Stimulated activated CD8-positive, alpha-beta memory T cell treated with anti-CD3 and anti-CD28 coated beads, Interleukin-7, amount 100 ng/mL, for 24 hours (primary cell): Measurements from ENCODE around the gene SYNDIG1.

Source experiments
- DNase-seq: peaks from one replicate; pipeline ENCODE4 v3.0.0-alpha.2; 2020; ENCODE audit warnings: low read depth

SYNDIG1 gene

DNA sequence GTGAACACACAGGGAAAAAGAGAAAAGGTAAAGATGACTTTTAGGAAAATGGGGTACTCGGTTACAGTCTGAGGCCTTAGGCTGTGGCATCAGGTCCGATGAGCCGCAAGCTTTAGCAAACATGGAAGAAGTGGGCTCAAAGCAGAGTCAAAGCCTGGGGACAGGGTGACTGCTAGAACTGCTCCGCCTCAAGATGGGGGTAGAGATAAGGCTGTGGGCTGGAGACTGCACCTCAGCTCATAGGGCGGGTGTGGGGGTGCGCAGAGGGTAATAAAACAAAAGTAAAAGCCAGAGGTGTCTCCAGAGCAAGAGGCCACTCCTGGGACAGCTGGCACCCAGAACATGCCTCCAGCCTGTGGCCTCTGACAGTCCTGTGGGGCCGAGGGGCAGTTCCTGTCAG lies 21.3 kb upstream of the SYNDIG1 start:
- DNase-seq = no peak

- no peak for DNase-seq
Measured at GRCh38 chr20:24449026-24449720, 20.3 kb upstream of the SYNDIG1 start.

GRCh38 chr20:24450177-24450576 lies 19.3 kb upstream of the SYNDIG1 start:
- DNase-seq = no peak

DNA sequence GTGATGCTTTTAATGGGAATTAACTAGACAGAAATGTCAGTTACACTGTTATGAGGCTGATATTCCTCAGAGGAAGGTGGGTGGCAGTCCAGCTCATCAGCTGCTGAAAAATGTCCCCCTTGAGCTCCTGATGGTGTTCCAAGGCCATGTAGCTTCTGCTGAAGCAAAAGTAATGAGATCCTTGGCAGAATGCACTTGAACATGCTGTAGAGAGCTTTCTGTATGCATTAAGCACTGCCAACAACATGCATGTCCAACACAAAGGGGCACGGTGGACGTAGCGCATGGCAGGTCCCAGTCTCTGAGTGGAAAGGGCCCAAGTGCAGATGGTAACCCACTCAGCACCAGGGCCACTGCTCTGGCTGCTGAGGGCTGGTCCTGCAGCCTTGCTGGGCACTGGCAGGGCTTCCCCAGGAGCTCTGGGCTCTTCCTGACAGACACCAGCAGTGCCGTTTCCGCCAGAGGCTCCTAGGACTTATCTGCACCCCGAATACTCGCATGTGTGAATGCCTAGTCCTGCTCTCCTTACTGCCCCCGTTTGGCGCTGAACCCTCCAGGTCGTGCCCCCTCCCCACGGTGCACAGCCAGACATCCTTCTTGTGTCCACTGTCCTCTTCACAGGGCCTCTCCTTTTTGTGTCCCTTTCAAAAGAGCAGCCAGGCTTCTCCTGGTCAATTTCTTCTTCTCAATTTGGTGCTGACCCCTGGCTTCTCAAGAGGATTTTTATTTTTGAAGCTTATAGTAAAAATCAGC lies 18.6 kb upstream of the SYNDIG1 start:
- no peak for DNase-seq

DNA sequence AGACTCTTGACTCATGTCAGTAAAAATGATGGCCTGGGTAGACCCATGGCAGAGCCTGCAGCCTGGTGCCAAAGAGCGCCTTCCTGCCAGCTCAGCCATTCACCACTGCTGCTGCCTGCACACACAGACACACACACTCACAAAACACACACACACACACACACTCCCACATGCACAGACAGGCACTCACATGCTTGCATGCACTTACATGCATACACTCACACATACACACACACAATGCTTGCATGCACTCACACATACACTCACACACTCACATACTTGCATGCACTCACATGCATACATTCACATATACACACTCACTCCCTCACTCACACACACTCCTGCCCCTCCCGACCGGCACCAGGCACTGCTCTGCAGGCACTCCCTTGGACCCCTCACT lies 18.0 kb upstream of the SYNDIG1 start:
- DNase-seq = no peak

GRCh38 chr20:24452016-24452415 lies 17.4 kb upstream of the SYNDIG1 start:
- DNase-seq = no peak

- DNase-seq = no peak
Measured at GRCh38 chr20:24452498-24453127, 16.8 kb upstream of the SYNDIG1 start.

DNA sequence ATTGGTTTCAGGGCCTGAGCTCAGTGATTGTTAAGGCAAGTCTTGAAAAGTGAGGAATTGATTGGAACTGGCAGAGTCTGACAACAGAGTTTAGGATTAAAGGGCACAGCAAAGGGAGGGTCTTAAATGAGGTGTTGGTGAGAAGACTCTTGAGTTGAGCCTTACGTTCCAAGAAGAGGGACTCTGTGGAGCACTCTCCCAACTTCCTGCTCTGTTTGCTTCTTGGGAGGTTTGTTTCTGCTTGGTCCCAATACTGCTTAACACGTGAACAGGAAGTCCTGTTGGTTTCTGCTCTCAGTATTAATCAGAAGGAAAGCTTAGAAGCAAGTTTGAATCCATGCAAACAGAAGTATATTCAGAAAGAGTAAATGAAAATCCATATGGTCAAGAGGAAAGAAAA lies 15.6 kb upstream of the SYNDIG1 start:
- DNase-seq = no peak

DNA sequence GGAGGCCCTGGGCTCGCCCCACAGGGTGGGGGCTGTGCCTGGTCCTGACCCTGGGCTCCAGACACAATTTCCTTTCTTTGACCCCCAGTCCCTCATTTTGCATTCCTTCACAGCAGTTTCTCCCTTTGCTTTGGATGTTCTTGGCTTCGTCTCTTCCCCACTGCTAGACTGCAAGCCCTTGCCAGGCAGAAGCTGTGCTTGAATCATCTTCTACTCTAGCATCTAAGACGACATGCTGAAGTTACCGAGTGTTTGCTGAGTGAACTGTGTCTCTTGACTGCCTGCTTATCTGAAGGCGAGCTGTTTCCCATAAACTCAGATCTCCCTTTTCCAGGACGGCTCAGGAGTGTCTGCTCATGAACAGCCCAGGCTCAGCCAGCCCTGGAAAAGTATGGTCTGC lies 14.3 kb upstream of the SYNDIG1 start:
- DNase-seq = no peak

DNA sequence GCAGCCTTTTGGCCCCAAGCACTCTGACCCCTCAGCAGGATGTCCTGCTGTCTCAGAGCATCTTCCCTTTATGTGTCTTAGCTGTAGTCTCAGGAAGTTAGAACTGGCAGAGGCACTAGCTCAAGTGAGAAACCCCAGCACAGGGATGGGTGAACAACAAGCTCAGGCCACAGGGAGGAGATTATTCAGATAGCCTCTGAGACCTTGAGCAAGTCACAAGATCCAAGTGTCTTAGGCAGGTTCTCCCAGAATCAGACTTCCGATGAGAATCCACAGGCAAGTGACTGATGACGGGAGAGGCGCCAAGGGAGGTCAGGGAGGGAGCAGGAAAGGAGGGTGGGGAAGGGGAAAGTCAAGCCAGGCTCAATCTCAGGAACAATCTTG lies 13.0 kb upstream of the SYNDIG1 start:
- DNase-seq = no peak

DNA sequence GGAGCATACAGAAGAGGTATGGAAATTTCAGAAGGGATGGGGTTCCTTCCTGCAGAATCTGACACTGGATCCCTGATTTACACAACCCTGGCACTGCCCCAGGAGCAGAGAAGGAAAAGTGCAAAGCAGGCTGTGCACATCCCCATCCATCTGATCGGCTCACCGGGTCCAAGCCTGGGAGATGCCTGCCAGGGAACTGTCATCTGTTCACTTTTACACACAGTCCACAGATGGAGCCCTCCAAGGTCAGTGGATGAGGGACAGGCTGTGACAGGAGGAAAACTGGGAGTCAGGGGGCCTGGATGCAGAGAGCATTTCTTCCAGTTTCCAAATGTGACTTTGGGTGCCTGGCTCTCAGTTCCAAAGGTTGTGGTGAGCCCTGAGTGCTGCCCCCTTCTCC lies 11.0 kb upstream of the SYNDIG1 start:
- no peak for DNase-seq

DNA sequence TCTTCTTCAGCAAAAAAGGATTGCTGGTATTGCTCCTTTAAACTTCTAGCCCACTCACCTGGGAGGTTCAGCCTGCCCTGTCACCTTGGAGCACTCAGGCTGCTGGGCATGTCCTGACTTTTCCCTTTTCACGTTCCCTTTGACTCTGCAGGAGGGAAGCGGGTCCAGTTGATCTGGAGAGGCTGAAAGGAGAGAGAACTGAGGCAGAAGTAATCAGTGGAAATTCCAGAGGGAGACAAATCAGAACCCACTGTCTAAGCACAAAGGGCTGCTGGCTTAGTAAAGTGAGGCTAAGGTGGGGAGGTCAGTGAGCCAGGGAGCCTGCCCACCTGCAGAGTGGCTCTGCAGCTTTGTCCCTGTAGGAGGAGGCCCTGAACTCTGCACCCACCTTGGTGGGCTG lies 9.7 kb upstream of the SYNDIG1 start:
- DNase-seq = no peak

- no peak for DNase-seq
Measured at GRCh38 chr20:24460712-24461111, 8.7 kb upstream of the SYNDIG1 start.

GRCh38 chr20:24461848-24462247 lies 7.6 kb upstream of the SYNDIG1 start:
- DNase-seq = no peak

GRCh38 chr20:24462460-24463010 lies 6.9 kb upstream of the SYNDIG1 start:
- DNase-seq = no peak

GRCh38 chr20:24465159-24465558 lies 4.3 kb upstream of the SYNDIG1 start:
- DNase-seq = no peak

GRCh38 chr20:24465730-24466129 lies 3.7 kb upstream of the SYNDIG1 start:
- no peak for DNase-seq

DNA sequence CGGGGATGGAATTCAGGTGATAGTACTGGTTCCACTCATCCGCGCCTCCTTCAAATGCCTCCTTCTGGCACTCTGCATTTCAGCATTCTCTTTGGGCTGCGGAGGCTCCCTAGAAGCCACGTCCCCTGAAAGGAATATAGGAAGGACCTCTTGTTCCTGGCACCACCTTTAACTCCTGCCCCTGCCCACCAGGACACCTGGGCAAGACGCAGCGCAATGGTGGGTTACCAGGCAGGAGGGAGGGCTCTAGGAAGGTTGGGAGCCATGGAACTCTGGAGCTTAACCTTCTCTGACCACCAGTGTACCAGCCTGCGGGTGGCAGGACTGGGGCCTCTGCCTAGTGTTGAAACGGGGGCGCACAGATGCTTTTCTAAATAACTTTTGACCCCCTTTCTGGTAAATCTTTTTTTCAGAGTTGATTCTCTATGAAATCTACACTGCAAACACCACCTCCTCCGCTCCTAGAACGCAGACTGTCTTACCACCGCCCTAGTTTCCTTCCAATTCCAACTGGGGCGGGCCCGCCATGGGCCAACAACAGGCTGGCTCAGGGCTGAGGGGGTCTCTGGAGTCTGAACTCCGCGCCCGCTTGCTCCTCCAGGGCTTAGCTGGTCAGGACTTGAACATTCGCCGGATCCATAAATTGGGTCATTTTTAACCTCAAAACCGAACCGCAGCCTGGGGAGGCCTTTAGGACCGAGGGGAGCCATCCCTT lies 871 bp upstream of the SYNDIG1 start:
- no peak for DNase-seq

- DNase-seq = no peak
Measured at GRCh38 chr20:24469894-24470745, 691 bp downstream of the SYNDIG1 start.

GRCh38 chr20:24470746-24471582 lies 1.5 kb downstream of the SYNDIG1 start:
- no peak for DNase-seq

DNA sequence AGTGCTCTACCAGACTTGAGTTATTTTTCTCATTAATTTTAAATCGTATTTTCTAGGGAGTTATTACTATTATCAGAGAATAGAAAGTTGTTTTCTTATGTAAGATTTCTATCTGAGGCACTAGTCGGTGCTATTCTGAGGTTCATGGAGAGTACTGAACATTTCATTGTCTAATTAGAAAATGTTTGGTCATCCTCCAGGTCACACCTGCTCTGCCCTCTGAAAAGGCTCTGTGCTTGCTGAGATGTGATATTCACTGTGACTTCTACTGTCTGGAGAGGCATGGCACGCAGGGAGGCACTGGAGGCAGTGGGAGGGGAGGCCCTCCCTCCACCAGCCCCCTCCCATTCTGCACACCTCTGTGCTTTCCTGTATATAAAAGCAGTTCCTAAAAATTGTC lies 3.0 kb downstream of the SYNDIG1 start:
- no peak for DNase-seq
